ENCODE results near the gene PRR16. TPM values are rescaled to one million over a fixed set of nuclear protein-coding genes. Genes with fewer than 3 reads are reported as not detected.

Gene PRR16
- total RNA-seq, 4 donors from 2014 or later = 2.2 to 19.7 (median 5.9) TPM

- H3K27ac ChIP-seq = no peak overlapping the region
- H3K9me3 ChIP-seq = no peaks in the 10 kb centered on the region
- DNase-seq = no peak
- H3K36me3 ChIP-seq = no peaks in the 10 kb centered on the region
- H3K4me1 ChIP-seq = peaks cover 0 to 4% of the 10 kb centered on the region in 2 donors
- H3K27me3 ChIP-seq = no peaks in the 10 kb centered on the region
- H3K4me3 ChIP-seq = no peak overlapping the region
- TF ChIP-seq POLR2A (IDR thresholded peaks at IDR 0.05) = no peak
- TF ChIP-seq CTCF (IDR thresholded peaks at IDR 0.05) = no peak
- intact Hi-C loops (cut with DNase I; ENCODE audit: low total_unique reads) = no loop called here
Observed at GRCh38 chr5:120527251-120527650, 63.2 kb downstream of the PRR16 start.

GRCh38 chr5:120528609-120529008 lies 64.5 kb downstream of the PRR16 start:
- no peak for DNase-seq
- no peaks in the 10 kb centered on the region for H3K36me3 ChIP-seq
- H3K4me3 ChIP-seq = no peak overlapping the region
- no peaks in the 10 kb centered on the region for H3K9me3 ChIP-seq
- peaks cover 0 to 4% of the 10 kb centered on the region in 2 donors for H3K4me1 ChIP-seq
- no peak overlapping the region for H3K27ac ChIP-seq
- no peaks in the 10 kb centered on the region for H3K27me3 ChIP-seq
- intact Hi-C loops (cut with DNase I; ENCODE audit: low total_unique reads) = no loop called here
- no peak for TF ChIP-seq CTCF (IDR thresholded peaks at IDR 0.05)
- no peak for TF ChIP-seq POLR2A (IDR thresholded peaks at IDR 0.05)

GRCh38 chr5:120529386-120529785 lies 65.3 kb downstream of the PRR16 start:
- Histone ChIP-seq H3K4me1 (peaks cover 0 to 4% of the 10 kb centered on the region in 2 donors), H3K4me3 (no peak overlapping the region), H3K36me3 (no peaks in the 10 kb centered on the region), H3K9me3 (no peaks in the 10 kb centered on the region), H3K27me3 (no peaks in the 10 kb centered on the region), H3K27ac (no peak overlapping the region)
- TF ChIP-seq CTCF (IDR thresholded peaks at IDR 0.05) (no peak), POLR2A (IDR thresholded peaks at IDR 0.05) (no peak)
- no peak for DNase-seq
- intact Hi-C loops (cut with DNase I; ENCODE audit: low total_unique reads) = no loop called here

GRCh38 chr5:120531215-120531614 lies 67.1 kb downstream of the PRR16 start:
- Histone ChIP-seq H3K36me3 (no peaks in the 10 kb centered on the region), H3K4me3 (no peak overlapping the region), H3K27ac (no peak overlapping the region), H3K27me3 (no peaks in the 10 kb centered on the region), H3K4me1 (no peaks in the 10 kb centered on the region), H3K9me3 (no peaks in the 10 kb centered on the region)
- DNase-seq = no peak
- no peak for TF ChIP-seq CTCF (IDR thresholded peaks at IDR 0.05)
- TF ChIP-seq POLR2A (IDR thresholded peaks at IDR 0.05) = no peak
- intact Hi-C loops (cut with DNase I; ENCODE audit: low total_unique reads) = no loop called here

- no peak overlapping the region for H3K4me3 ChIP-seq
- no peaks in the 10 kb centered on the region for H3K9me3 ChIP-seq
- TF ChIP-seq CTCF (IDR thresholded peaks at IDR 0.05) = no peak
- no peak for TF ChIP-seq POLR2A (IDR thresholded peaks at IDR 0.05)
- H3K4me1 ChIP-seq = no peaks in the 10 kb centered on the region
- H3K36me3 ChIP-seq = no peaks in the 10 kb centered on the region
- DNase-seq = no peak
- intact Hi-C loops (cut with DNase I; ENCODE audit: low total_unique reads) = no loop called here
- H3K27me3 ChIP-seq = no peaks in the 10 kb centered on the region
- peak overlapping the region in 1 of 2 donors; percentile 43 for H3K27ac ChIP-seq
Observed at GRCh38 chr5:120532835-120533234, 68.7 kb downstream of the PRR16 start.
